Sigmoid colon (tissue), 4 donors: ENCODE data around the gene ACADL.

ENCODE experiments used
- POLR2AphosphoS5 ChIP-seq, 4 donors: sonication (generic); formaldehyde crosslinking; IDR thresholded peaks; one replicate each; pipeline ENCODE4 v1.6.1; 2017; ENCODE audit warnings: antibody characterized with exemption in 4 of 4
- TF ChIP-seq, protein P1 (sequence below), 4 experiments: fragments of 450-650 bp in 3 of 4; fragments of 200-600 bp in 1 of 4; IDR thresholded peaks; one replicate each; pipeline ENCODE4 v1.5.1; 2016 to 2019; ENCODE audit warnings: antibody characterized with exemption in 4 of 4, mild to moderate bottlenecking in 3 of 4, moderate library complexity in 2 of 4

DNA sequence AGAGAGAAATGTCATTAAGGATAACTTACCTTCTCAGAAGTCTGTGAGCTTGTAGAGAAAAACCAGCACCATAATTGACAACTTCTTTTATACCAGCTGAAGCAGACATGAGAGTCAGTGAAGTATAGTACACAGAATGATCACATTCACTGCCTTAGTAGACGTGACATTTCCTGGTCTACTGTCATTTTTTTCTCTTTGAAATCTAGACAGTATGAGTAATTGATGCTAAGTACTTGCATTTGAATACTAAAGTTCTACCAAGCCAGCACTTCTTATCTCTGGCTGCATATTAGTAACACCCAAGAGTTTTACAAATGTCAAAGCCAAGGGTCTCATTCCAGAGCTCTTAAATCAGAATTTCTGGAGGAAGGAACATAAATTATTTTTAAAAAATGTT, 25.4 kb upstream of the ACADL start:
- TF ChIP-seq, protein P1, sequence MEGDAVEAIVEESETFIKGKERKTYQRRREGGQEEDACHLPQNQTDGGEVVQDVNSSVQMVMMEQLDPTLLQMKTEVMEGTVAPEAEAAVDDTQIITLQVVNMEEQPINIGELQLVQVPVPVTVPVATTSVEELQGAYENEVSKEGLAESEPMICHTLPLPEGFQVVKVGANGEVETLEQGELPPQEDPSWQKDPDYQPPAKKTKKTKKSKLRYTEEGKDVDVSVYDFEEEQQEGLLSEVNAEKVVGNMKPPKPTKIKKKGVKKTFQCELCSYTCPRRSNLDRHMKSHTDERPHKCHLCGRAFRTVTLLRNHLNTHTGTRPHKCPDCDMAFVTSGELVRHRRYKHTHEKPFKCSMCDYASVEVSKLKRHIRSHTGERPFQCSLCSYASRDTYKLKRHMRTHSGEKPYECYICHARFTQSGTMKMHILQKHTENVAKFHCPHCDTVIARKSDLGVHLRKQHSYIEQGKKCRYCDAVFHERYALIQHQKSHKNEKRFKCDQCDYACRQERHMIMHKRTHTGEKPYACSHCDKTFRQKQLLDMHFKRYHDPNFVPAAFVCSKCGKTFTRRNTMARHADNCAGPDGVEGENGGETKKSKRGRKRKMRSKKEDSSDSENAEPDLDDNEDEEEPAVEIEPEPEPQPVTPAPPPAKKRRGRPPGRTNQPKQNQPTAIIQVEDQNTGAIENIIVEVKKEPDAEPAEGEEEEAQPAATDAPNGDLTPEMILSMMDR (IDR thresholded peaks at IDR 0.05) = no peak
- TF ChIP-seq POLR2AphosphoS5 (IDR thresholded peaks at IDR 0.05) = no peak
